Activated CD4-positive, alpha-beta T cell treated with anti-CD3 and anti-CD28 coated beads for 24 hours (primary cell): Measurements from ENCODE around the gene XRCC6.
"Not testable (repeated sequence)": the region's sequence is repeated elsewhere in the genome, so short reads cannot be mapped to it uniquely, and the experiment has no call there.

Experiments
- DNase-seq, 2 donors: peaks; one replicate each; pipeline ENCODE4 v3.0.0-alpha.2; 2020; ENCODE audit warnings: low read depth in 2 of 2

Gene XRCC6

DNA sequence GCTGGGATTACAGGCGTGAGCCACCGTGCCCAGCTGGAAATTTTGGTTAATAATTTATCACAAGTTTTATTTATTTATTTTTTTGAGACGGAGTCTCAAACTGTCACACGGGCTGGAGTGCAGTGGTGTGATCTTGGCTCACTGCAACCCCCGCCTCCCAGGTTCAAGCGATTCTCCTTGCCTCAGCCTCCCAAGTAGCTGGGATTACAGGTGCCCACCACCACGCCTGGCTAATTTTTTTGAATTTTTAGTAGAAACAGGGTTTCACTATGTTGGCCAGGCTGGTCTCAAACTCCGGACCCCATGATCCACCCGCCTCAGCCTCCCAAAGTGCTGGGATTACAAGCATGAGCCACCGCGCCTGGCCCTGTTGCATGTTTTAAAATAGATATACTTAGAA is 65.8 kb downstream of the XRCC6 start:
- not testable (repeated sequence) for DNase-seq

DNA sequence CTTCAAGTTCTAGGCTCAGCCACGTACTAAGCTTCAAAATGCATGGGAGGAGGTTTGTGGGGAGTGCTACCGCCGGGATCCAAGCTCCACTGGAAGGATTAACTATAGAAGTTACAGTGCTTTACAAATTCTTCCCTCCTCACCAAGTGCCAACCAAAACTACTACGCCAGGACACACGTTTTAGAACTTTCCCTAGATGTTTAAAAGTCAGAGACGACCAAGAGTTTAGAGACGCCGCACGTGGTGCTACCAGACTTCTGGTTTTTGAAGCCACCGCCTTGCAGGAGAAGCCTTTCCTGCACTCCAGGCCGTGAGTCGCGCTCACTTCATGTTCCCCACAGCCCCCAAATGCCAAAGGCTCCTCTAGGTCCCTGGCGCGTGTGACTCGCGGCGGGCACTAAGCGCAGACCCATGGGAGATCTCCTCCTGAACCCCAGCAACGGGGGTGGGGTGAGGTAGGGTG is 66.8 kb downstream of the XRCC6 start:
- DNase-seq: no peak

DNA sequence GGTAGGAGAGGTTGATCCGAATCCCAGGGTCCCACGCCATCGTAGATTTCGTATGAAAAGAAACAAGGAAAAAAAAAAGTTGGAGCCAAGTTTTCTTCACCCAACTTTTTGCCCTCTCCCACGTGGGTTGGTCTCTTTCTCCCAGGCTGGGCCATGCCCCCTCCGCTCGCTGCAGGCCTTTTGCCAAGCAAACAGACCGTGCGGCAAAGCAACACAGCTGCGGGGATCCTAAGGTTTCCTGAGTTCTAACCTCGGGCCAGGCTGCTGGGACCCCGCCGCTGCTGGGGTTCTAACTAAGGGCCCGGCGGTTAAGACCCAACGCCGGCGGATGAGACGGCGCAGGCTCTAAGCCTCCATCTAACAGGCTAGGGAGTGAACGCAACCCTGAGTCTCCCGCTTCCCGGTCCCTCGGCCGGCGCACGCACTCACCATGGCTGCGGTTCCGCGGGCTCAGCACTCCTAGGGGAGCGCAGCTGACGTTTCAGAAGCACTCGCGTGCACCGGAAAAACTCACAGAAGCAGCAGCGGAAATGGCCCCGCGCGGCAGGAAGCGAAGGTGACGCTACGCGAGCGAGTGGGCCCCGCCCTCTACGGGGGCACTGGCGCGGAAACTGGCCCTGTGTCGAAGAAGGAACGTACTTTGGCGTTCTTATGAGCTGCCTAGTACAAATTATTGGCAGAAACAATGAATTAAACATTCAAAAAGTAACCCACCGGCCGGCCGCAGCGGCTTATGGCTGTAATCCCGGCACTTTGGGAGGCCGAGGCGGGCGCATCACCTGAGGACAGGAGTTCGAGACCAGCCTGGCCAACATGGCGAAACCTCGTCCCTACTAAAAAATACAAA is 67.5 kb downstream of the XRCC6 start, which contains the start of gene SNU13:
SNU13 (minus strand) TSS at position 503 of the 847 bp plus-strand sequence; CDS start at position 432, 71 bp downstream.
- DNase-seq: peak; percentile 83 to 90

DNA sequence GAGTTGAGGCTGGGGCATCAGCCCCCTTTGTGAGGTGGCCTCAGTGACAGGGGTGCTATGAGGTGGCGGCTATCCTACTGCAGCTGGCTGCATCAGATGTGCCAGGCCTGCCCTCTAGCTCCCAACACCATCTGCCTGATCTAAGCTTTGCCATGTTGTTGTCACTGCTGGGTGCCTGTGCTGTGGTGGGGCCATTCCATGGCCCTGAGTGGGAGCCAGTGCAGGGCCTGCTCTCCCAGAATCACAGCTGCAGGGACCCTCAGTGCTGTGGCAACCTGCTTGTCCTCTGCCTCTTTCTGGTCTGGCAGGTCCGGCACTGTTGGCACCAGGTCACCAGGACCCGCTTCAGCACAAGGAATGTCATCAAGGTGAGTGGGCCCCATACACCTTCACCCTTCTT is 69.4 kb downstream of the XRCC6 start:
- no peak for DNase-seq

DNA sequence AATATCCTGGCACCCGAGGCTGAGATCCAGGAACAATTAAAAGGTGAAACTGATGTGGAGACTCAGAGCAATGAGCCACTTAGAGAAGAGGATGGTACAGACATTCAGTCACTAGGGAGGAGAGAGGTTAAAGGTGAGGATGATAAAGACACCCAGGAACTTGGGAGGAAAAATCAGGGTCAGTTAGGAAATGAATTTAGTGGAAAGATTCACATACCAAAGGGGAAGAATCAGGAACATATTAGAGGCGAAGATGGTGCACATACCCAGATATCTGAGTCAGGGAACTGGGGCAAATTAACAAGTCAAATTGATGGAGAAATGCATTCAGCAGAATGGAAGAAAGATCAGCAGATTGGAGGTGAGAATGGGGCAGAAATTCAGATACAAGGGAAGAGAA is 74.1 kb downstream of the XRCC6 start:
- no peak for DNase-seq

DNA sequence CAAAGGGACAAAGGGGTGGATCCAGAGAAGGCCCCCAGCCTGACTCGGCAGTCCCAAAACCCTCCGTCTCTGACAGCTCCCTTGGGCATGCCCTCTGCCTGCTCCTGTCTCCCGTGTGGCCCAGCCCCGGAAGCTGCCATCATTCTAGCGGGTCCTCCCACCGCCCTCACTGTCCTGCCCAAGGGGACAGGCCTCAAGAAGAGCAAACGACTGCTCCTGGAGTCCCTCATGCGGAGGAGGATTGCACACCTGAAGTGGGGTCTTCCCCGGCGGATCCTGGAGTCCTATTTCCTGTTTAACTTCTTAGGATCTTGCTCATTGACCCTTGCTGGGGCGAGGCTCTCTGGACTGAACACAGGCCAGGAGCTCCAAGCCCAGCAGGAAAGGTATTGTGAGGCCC is 75.6 kb downstream of the XRCC6 start:
- DNase-seq: no peak

DNA sequence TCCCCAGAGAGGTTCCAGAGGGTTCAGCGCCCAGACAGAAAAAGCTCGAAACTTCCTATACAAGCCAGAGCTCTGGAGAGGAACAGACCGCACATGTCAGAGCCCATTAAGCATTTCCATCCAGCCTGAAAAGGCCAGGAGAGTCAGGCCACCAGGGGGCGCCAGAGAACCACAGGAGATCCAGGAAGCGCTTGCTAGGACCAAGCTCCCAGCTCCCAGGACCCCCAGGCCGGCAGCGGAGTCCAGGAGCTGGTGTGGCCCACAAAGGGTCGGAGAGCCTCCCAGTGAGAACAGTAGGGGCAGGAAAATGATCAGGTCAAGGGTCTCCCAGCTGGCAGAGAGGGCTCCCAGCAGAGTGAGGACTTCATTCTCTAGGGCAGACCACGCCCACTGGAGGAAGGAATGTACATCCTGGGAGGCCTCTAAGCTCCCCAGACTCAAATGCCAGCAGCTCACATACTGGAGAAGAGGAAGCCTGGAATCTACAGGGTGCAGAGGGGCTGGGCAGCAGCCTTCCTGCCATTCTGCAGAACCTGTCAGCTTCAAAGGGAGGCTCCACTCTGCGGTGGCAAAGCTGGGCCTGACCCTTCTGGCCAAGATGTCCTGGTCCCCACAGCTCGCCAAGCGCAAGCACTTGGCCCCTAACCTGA is 76.2 kb downstream of the XRCC6 start:
- peak; percentile 95 to 98 for DNase-seq

DNA sequence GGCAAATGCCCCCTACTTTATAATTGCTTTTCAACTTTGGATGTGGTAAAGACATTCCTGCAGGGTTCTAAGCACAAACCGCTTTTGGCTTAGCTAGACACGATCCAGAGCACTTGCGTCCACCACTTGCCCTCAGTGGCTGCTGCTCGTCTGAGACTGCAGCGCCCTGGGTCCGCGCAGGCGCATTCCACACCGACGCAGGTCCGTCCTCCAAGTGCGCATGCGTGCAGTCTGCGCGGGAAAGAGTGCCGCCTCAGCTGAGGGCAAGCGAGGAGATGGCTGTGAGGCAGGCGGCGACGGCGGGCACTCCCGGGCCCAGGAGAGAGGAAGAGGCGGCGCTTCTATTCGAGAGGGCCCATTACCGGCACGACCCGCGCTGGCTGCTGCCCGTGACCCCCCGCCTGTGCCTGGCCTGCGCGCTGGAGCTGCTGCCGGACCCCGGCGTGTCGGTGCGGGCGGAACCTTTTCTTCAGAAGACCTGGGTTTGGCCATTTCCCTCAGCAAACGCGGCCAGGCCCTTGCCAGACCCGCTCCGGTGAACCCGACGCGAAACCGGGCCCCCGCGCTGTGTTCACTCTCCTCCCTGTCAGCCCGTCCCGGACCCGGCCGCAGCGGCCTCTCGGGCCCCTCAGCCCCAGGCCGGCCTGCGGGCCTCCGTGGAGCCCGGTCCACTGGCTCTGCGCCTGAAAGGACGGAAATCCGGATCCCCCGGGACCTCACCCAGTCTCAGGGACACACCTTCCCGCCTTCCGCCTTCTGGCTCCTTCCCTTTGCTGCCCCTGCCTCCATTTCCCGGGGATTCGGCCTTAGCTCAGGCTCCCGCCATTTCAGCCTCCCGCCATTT is 78.4 kb downstream of the XRCC6 start, which contains the start of gene MEI1:
MEI1 (plus strand) TSS at position 240 of the 844 bp plus-strand sequence; CDS start at position 276, 36 bp downstream.
- peak; percentile 87 to 91 for DNase-seq

DNA sequence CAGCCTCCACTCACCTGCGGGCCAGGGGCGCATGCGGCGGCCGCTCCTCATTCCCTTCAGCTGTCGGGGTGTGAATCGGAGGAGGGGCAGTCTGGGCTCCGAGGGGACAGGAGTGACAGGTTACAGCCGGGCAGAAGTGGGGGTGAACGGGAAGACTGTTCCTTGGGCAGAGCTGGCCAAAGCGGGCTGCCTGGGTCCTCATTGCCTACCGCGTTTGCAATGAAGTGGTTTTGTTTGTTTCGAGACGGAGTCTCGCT is 78.9 kb downstream of the XRCC6 start:
- DNase-seq: no peak

DNA sequence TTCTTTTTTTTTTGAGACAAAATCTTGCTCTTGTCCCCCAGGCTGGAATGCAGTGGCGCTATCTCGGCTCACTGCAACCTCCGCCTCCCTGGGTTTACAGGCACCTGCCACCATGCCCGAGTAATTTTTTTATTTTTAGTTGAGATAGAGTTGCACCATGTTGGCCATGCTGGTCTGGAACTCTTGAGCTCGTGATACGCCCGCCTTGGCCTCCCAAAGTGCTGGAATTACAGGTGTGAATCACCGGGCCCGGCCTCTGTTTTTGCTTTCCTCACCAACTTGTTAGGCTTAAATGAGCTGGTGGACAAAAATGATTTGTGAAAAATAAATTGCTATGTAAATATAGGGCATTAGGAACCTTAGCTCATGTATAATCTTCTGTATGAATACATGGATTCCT is 81.7 kb downstream of the XRCC6 start:
- no peak for DNase-seq

DNA sequence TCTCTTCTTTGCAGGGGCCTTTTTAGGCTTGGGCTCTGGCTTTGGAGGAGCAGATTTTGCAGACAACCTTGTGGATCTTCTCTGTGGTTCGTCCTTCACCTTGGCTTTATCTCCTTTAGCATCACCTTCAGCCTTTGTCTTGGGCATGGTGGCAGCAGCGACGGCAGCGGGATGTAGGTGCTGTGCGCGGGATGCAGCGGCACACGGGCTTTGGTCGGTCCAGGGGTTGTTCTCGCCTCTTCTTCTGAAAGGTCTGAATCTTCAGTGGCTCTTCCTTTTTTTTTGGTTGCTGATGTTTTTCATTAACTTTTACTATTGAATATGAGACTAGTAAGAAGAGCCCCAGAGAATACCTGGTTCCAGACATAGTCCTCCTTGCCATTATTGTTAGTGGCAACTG is 88.2 kb downstream of the XRCC6 start:
- no peak for DNase-seq

DNA sequence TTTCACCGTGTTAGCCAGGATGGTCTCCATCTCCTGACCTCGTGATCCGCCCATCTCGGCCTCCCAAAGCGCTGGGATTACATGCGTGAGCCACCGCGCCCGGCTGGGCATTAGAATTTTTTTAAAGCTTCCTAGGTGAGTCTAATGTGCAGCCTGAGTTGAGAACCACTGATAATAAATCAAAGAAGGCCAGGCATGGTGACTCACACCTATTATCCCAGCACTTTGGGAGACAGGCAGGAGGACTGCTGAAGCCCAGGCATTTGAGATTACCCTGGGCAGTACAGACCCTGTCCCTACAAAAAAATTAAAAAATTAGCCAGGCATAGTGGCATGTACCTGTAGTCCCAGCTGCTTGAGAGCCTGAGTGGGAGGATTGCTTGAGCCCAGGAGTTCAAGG is 91.9 kb downstream of the XRCC6 start:
- no peak for DNase-seq
